H1 (cell line): ENCODE measurements around the gene RASGEF1B. TPM values are rescaled to one million over a fixed set of nuclear protein-coding genes. Genes with fewer than 3 reads are reported as not detected.

Experiments used
- CTCF ChIA-PET: fragments of 300-600 bp; sonication (Branson Sonifier 250); formaldehyde crosslinking; loops from one replicate; lab custom pipeline; 2021; ENCODE audit not compliant: partially characterized antibody; lab: Charles Lee
- POLR2A ChIA-PET: fragments of 300-600 bp; sonication (Branson Sonifier 250); formaldehyde crosslinking; loops from one replicate; lab custom pipeline; 2021; ENCODE audit warnings: inconsistent platforms; ENCODE audit not compliant: partially characterized antibody; lab: Charles Lee
- DNase-seq, 2 experiments: peaks; one replicate each; pipeline versions ENCODE4 v3.0.0 to v3.0.0-alpha.2; 2010 to 2022; ENCODE audit warnings: low spot score in 2 of 2, low read depth in 1 of 2, mixed read lengths in 1 of 2
- FAIRE-seq: peaks from 2 replicates; lab custom pipeline; 2011; peaks lifted over from hg19 to GRCh38; lab: Jason Lieb, UNC
- H2AFZ ChIP-seq: 2 replicates; pipeline ENCODE4 v1.8.1; 2012; ENCODE audit warnings: low read length, inconsistent platforms
- H2AK5ac ChIP-seq: 2 replicates; pipeline ENCODE4 v1.6.1; 2013; ENCODE audit warnings: low read depth, low read length
- H2BK120ac ChIP-seq: replicated peaks from 2 replicates; pipeline ENCODE3; 2013; ENCODE audit warnings: low read depth, low read length, inconsistent platforms
- H2BK12ac ChIP-seq: 2 replicates; pipeline ENCODE4 v1.6.1; 2013; ENCODE audit warnings: low read depth, low read length
- H2BK15ac ChIP-seq: 2 replicates; pipeline ENCODE4 v1.6.1; 2013; ENCODE audit warnings: low read length
- H2BK20ac ChIP-seq: 2 replicates; pipeline ENCODE4 v1.6.1; 2013; ENCODE audit warnings: low read length
- H2BK5ac ChIP-seq: 2 replicates; pipeline ENCODE4 v1.6.1; 2013; ENCODE audit warnings: low read depth, low read length
- H3K14ac ChIP-seq: 2 replicates; pipeline ENCODE4 v1.6.1; 2013; ENCODE audit warnings: inconsistent platforms; ENCODE audit not compliant: insufficient read length
- H3K18ac ChIP-seq: 2 replicates; pipeline ENCODE4 v1.6.1; 2013; ENCODE audit warnings: low read length; ENCODE audit errors: extremely low read depth
- H3K23ac ChIP-seq: 2 replicates; pipeline ENCODE4 v1.6.1; 2013; ENCODE audit warnings: inconsistent platforms; ENCODE audit not compliant: insufficient read length
- H3K23me2 ChIP-seq: 2 replicates; pipeline ENCODE4 v1.6.1; 2013; ENCODE audit warnings: low read depth, low read length
- H3K27ac ChIP-seq: 2 replicates; pipeline ENCODE4 v1.6.1; 2011; ENCODE audit warnings: low read depth, low read length, inconsistent platforms
- H3K27me3 ChIP-seq, 4 experiments: replicated peaks in 1 of 4; 1 replicate in 1 of 4; 2 replicates in 3 of 4; pipeline versions ENCODE4 v1.6.1 to v1.8.1; 2011 to 2013; ENCODE audit warnings: low read length in 3 of 4, mild to moderate bottlenecking in 3 of 4, inconsistent platforms in 2 of 4, mixed read lengths in 2 of 4, moderate library complexity in 1 of 4; ENCODE audit not compliant: control insufficient read depth in 3 of 4, insufficient read depth in 3 of 4; ENCODE audit errors: extremely low read depth in 1 of 4
- H3K36me3 ChIP-seq, 4 experiments: 2 replicates each; pipeline versions ENCODE4 v1.6.1 to v1.8.1; 2011 to 2013; ENCODE audit warnings: mild to moderate bottlenecking in 4 of 4, low read length in 3 of 4, moderate library complexity in 2 of 4, control low read depth in 1 of 4, inconsistent platforms in 1 of 4; ENCODE audit not compliant: insufficient read depth in 4 of 4, control insufficient read depth in 2 of 4
- H3K4ac ChIP-seq: replicated peaks from 2 replicates; pipeline ENCODE3; 2013; ENCODE audit warnings: low read length, low read depth, mixed read lengths, inconsistent platforms; ENCODE audit not compliant: insufficient read length
- H3K4me1 ChIP-seq, 4 experiments: replicated peaks in 1 of 4; 1 replicate in 1 of 4; 2 replicates in 3 of 4; pipeline versions ENCODE4 v1.6.1 to v1.8.1; 2011 to 2013; ENCODE audit warnings: low read length in 3 of 4, inconsistent platforms in 2 of 4, mixed read lengths in 1 of 4; ENCODE audit not compliant: insufficient read depth in 4 of 4, control insufficient read depth in 3 of 4
- H3K4me2 ChIP-seq, 2 experiments: 2 replicates each; pipeline versions ENCODE4 v1.6.1 to v1.8.1; 2011 to 2013; ENCODE audit warnings: low read depth in 2 of 2, low read length in 2 of 2, control low read depth in 1 of 2, inconsistent platforms in 1 of 2, mild to moderate bottlenecking in 1 of 2; ENCODE audit not compliant: insufficient read depth in 1 of 2
- H3K4me3 ChIP-seq, 4 experiments: fragments of 200-600, 300-600 bp in 1 of 4; sonication (generic), shearing (Covaris generic), sonication (Bioruptor Twin) in 1 of 4; 2 replicates each; pipeline versions ENCODE4 v1.5.1 to v1.8.1; 2011 to 2016; ENCODE audit warnings: low read length in 4 of 4, low read depth in 3 of 4, control low read depth in 2 of 4, inconsistent platforms in 2 of 4, mild to moderate bottlenecking in 2 of 4, mixed read lengths in 1 of 4, moderate library complexity in 1 of 4; ENCODE audit not compliant: insufficient read depth in 2 of 4; ENCODE audit errors: extremely low read depth in 1 of 4
- H3K56ac ChIP-seq: replicated peaks from 2 replicates; pipeline ENCODE3; 2013; ENCODE audit warnings: low read depth, mild to moderate bottlenecking, mixed read lengths, low read length, inconsistent platforms; ENCODE audit not compliant: insufficient read length
- H3K79me1 ChIP-seq: 2 replicates; pipeline ENCODE4 v1.6.1; 2013; ENCODE audit warnings: low read depth, low read length, control low read depth
- H3K79me2 ChIP-seq, 2 experiments: 2 replicates each; pipeline versions ENCODE4 v1.6.1 to v1.8.1; 2012 to 2013; ENCODE audit warnings: low read length in 2 of 2, mild to moderate bottlenecking in 2 of 2, inconsistent platforms in 1 of 2; ENCODE audit not compliant: insufficient read depth in 2 of 2, control insufficient read depth in 1 of 2
- H3K9ac ChIP-seq, 4 experiments: replicated peaks in 1 of 4; 1 replicate in 1 of 4; 2 replicates in 3 of 4; pipeline versions ENCODE4 v1.6.1 to v1.8.1; 2011 to 2013; ENCODE audit warnings: low read depth in 3 of 4, low read length in 3 of 4, control low read depth in 2 of 4, mild to moderate bottlenecking in 2 of 4, moderate library complexity in 2 of 4, inconsistent platforms in 1 of 4; ENCODE audit errors: extremely low read depth in 1 of 4
- H3K9me3 ChIP-seq, 2 experiments: 2 replicates each; pipeline versions ENCODE4 v1.6.1 to v1.8.1; 2012 to 2013; ENCODE audit warnings: mild to moderate bottlenecking in 2 of 2, moderate library complexity in 2 of 2, control low read depth in 1 of 2, inconsistent platforms in 1 of 2, low read depth in 1 of 2, low read length in 1 of 2, mixed read lengths in 1 of 2; ENCODE audit not compliant: insufficient read depth in 2 of 2
- H4K20me1 ChIP-seq, 2 experiments: replicated peaks in 1 of 2; 2 replicates each; pipeline versions ENCODE3 to v1.8.1; 2011 to 2013; ENCODE audit warnings: inconsistent platforms in 2 of 2, low read length in 2 of 2, mild to moderate bottlenecking in 1 of 2; ENCODE audit not compliant: insufficient read depth in 2 of 2, control insufficient read depth in 1 of 2
- H4K5ac ChIP-seq: 2 replicates; pipeline ENCODE4 v1.6.1; 2013; ENCODE audit warnings: low read length, low read depth, mixed read lengths, inconsistent platforms; ENCODE audit not compliant: insufficient read length
- H4K8ac ChIP-seq: 2 replicates; pipeline ENCODE4 v1.8.0; 2013; ENCODE audit warnings: mild to moderate bottlenecking, moderate library complexity, low read length, inconsistent platforms; ENCODE audit not compliant: insufficient read depth; ENCODE audit errors: extremely low read depth
- H4K91ac ChIP-seq: replicated peaks from 2 replicates; pipeline ENCODE3; 2013; ENCODE audit warnings: low read length, mixed read lengths, inconsistent platforms; ENCODE audit not compliant: insufficient read length
- CBX5 ChIP-seq: fragments of 300-800, 300-1000 bp; sonication (generic); IDR thresholded peaks from 2 replicates; pipeline ENCODE4 v1.7.1; 2016; ENCODE audit warnings: antibody characterized with exemption, low read length, low read depth
- CHD2 ChIP-seq: IDR thresholded peaks from 2 replicates; pipeline ENCODE4 v1.6.1; 2012; ENCODE audit warnings: low read length, improper control_type of control experiment
- EZH2 ChIP-seq: fragments of 200-600 bp; sonication (generic); IDR thresholded peaks from 2 replicates; pipeline ENCODE4 v1.7.1; 2012; ENCODE audit warnings: low read depth, mild to moderate bottlenecking, moderate library complexity, low read length, inconsistent platforms; ENCODE audit not compliant: severe bottlenecking
- KDM5A ChIP-seq: fragments of 200-600 bp; IDR thresholded peaks from 2 replicates; pipeline ENCODE4 v1.7.1; 2012; ENCODE audit warnings: mild to moderate bottlenecking, low read length, inconsistent platforms, mixed read lengths
- MAFK ChIP-seq: IDR thresholded peaks from 2 replicates; pipeline ENCODE4 v1.6.1; 2012; ENCODE audit warnings: low read depth, mild to moderate bottlenecking, improper control_type of control experiment, low read length
- NRF1 ChIP-seq: IDR thresholded peaks from 2 replicates; pipeline ENCODE4 v1.6.1; 2011; ENCODE audit warnings: mild to moderate bottlenecking, low read depth, low read length, improper control_type of control experiment
- PHF8 ChIP-seq: fragments of 200-600 bp; sonication (generic); conservative IDR thresholded peaks from 2 replicates; pipeline ENCODE4 v1.7.1; 2012; ENCODE audit warnings: low read depth, mild to moderate bottlenecking, inconsistent platforms, low read length, moderate library complexity
- RAD21 ChIP-seq, 2 experiments: IDR thresholded peaks in 1 of 2; conservative IDR thresholded peaks in 1 of 2; 2 replicates each; pipeline ENCODE4 v1.6.1; 2011; ENCODE audit warnings: low read depth in 2 of 2, low read length in 2 of 2, improper control_type of control experiment in 1 of 2, inconsistent platforms in 1 of 2, mild to moderate bottlenecking in 1 of 2, moderate library complexity in 1 of 2
- TEAD4 ChIP-seq: IDR thresholded peaks from 2 replicates; pipeline ENCODE4 v1.6.1; 2012; ENCODE audit warnings: low read depth, low read length, inconsistent platforms, mixed read lengths
- ZNF274 ChIP-seq: IDR thresholded peaks from 2 replicates; pipeline ENCODE4 v1.7.0; 2012; ENCODE audit warnings: low read length, borderline replicate concordance; ENCODE audit errors: extremely low read depth
- WGBS, 2 experiments: shearing (Covaris generic) in 1 of 2; methylation state at CpG; one replicate each; pipeline versions ENCODE4 v1.1.6 to v1.1.7; 2013 to 2015; ENCODE audit warnings: low lambda C conversion rate in 2 of 2, mixed read lengths in 2 of 2, inconsistent platforms in 1 of 2, low coverage in 1 of 2, missing lambda C conversion rate in 1 of 2; ENCODE audit not compliant: insufficient replicate concordance in 2 of 2, insufficient coverage in 1 of 2, insufficient read length in 1 of 2; ENCODE audit errors: extremely low coverage in 1 of 2, missing lambda C conversion rate in 1 of 2; 5-methylcytosine and 5-hydroxymethylcytosine counted together
- polyA plus RNA-seq, 7 experiments: library from polyadenylated mRNA; depleted of rRNA in 3 of 7; stranded (reverse) in 5 of 7; unstranded in 2 of 7; fragments of >200 nt in 5 of 7; fragments of 200-250 nt in 2 of 7; gene quantifications; 1 replicate in 5 of 7; 2 replicates in 1 of 7; 4 replicates in 1 of 7; pipeline versions ENCODE4 v1.2.1 to v1.2.3, GENCODE V29; 2011 to 2013; ENCODE audit warnings: missing spikeins in 2 of 7, mixed read lengths in 2 of 7
- total RNA-seq: library from RNA; stranded (reverse); fragmentation: NEBNext Ultra II Directional; extraction: Animal tissue kit (Norgen Biotek cat#: 25700); gene quantifications from 2 replicates; pipeline ENCODE4 v1.2.1, GENCODE V29; 2021
- TF ChIP-seq, protein P1 (sequence below): IDR thresholded peaks from 2 replicates; pipeline ENCODE4 v1.6.1; 2011; ENCODE audit warnings: low read depth, mild to moderate bottlenecking, low read length; ENCODE audit not compliant: insufficient read depth
- TF ChIP-seq, protein P2 (sequence below): IDR thresholded peaks from 2 replicates; pipeline ENCODE4 v1.6.1; 2011; ENCODE audit warnings: low read length, improper control_type of control experiment

The RASGEF1B gene
- total and polyA plus RNA-seq, 2 of the 8 experiments (the other 6 are each of a cell fraction or from before 2014, with no cell fraction given): 1.6 to 4.7 TPM

DNA sequence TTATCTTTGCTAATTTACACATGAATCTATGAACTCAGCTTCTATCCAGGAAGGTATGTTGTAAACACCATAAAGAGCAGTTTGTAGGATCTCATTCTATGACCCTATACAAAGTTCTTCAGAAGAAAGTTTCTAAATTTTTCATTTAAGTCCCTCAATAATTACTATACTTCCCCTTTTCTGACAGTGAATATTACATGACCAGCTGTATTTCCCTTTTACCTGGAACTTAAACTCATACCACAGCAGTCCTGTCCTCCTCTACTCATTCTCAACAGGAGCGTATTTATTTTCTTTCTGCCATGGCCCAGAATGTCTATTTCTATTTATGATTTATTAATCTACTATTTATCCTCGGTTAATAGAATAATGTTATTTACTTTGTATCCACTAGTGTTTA lies 15.8 kb downstream of the RASGEF1B start:
- Histone ChIP-seq H3K4me3 (no peak overlapping the region), H3K9me3 (no peaks in the 10 kb centered on the region), H3K9ac (no peak overlapping the region), H3K79me2 (no peaks in the 10 kb centered on the region), H2AFZ (no peak overlapping the region), H2AK5ac (no peak overlapping the region), H3K27me3 (no peaks in the 10 kb centered on the region), H3K18ac (no peak overlapping the region), H2BK5ac (no peak overlapping the region), H4K91ac (no peak overlapping the region), H3K4ac (no peak overlapping the region), H3K79me1 (no peaks in the 10 kb centered on the region), H4K5ac (no peak overlapping the region), H2BK15ac (no peak overlapping the region), H2BK120ac (no peak overlapping the region), H4K20me1 (no peaks in the 10 kb centered on the region), H2BK12ac (no peak overlapping the region), H3K23me2 (no peaks in the 10 kb centered on the region), H3K27ac (no peak overlapping the region), H3K56ac (no peak overlapping the region), H2BK20ac (no peak overlapping the region), H3K4me2 (no peak overlapping the region), H3K36me3 (no peaks in the 10 kb centered on the region), H3K23ac (no peak overlapping the region), H4K8ac (no peak overlapping the region), H3K14ac (no peak overlapping the region), H3K4me1 (peaks cover 0 to 6% (median 2%) of the 10 kb centered on the region in 4 experiments; a peak in 1 of 7 replicates)
- FAIRE-seq (no peak), DNase-seq (no peak)
- CTCF ChIA-PET: interaction anchor here (0.8 kb wide), 1 partner anchor 71 kb away, joined by 3 read pairs; no protein-coding TSS in a partner anchor
- WGBS, 2 experiments: 92% methylated on average over 2 of the region's 2 CpGs; no CpG with 5 or more reads in 1 of the 2 experiments
- POLR2A ChIA-PET: no interaction called here
- no peak for TF ChIP-seq CHD2
- no peak for TF ChIP-seq EZH2
- no peak for TF ChIP-seq ZNF274
- TF ChIP-seq KDM5A: no peak
- no peak for TF ChIP-seq CBX5
- TF ChIP-seq, protein P1, sequence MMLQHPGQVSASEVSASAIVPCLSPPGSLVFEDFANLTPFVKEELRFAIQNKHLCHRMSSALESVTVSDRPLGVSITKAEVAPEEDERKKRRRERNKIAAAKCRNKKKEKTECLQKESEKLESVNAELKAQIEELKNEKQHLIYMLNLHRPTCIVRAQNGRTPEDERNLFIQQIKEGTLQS: no peak
- no peak for TF ChIP-seq RAD21 (IDR thresholded peaks at IDR 0.05 in 1 of 2, conservative IDR thresholded peaks at IDR 0.05 in 1 of 2; ENCODE audit: low read depth in 2 of 2, low read length in 2 of 2)
- TF ChIP-seq MAFK: no peak
- TF ChIP-seq PHF8: no peak
- TF ChIP-seq NRF1: no peak
- TF ChIP-seq TEAD4: no peak
- TF ChIP-seq, protein P2, sequence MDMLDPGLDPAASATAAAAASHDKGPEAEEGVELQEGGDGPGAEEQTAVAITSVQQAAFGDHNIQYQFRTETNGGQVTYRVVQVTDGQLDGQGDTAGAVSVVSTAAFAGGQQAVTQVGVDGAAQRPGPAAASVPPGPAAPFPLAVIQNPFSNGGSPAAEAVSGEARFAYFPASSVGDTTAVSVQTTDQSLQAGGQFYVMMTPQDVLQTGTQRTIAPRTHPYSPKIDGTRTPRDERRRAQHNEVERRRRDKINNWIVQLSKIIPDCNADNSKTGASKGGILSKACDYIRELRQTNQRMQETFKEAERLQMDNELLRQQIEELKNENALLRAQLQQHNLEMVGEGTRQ: no peak
